ENCODE results near the gene AIG1.

AIG1 gene

GRCh38 chr6:143055891-143056290 lies 4.8 kb upstream of the AIG1 start:
- no peak for DNase-seq (ENCODE audit: extremely low read depth, low read depth)
- TF ChIP-seq CTCF (IDR thresholded peaks at IDR 0.05; ENCODE audit: low read depth, low read length), result no peak

DNA sequence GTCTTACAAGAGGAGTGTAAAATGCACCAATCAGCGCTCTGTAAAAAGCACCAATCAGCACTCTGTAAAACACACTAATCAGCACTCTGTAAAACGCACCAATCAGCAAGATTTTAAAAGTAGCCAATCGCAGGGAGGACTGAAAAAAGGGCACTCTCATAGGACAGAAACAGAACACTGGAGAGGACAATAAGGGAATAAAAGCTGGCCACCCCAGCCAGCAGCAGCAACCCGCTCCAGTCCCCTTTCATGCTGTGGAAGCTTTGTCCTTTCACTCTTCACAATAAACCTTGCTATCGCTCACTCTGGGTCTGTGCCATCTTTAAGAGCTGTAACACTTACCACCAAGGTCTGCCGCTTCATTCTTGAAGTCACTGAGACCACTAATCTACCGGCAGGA lies 1.7 kb upstream of the AIG1 start:
- no peak for DNase-seq (ENCODE audit: extremely low read depth, low read depth)
- TF ChIP-seq CTCF (IDR thresholded peaks at IDR 0.05; ENCODE audit: low read depth, low read length), result no peak

GRCh38 chr6:143059663-143060353 lies 881 bp upstream of the AIG1 start:
- no peak for TF ChIP-seq CTCF (IDR thresholded peaks at IDR 0.05; ENCODE audit: low read depth, low read length)
- peak; percentile 78 for DNase-seq (ENCODE audit: extremely low read depth, low read depth)

GRCh38 chr6:143060354-143060805 lies 309 bp upstream of the AIG1 start:
- peak; percentile 66 for DNase-seq (ENCODE audit: extremely low read depth, low read depth)
- TF ChIP-seq CTCF (IDR thresholded peaks at IDR 0.05; ENCODE audit: low read depth, low read length), result peak; percentile 25

GRCh38 chr6:143061597-143062385 lies 1.1 kb downstream of the AIG1 start:
- no peak for DNase-seq (ENCODE audit: extremely low read depth, low read depth)
- no peak for TF ChIP-seq CTCF (IDR thresholded peaks at IDR 0.05; ENCODE audit: low read depth, low read length)

DNA sequence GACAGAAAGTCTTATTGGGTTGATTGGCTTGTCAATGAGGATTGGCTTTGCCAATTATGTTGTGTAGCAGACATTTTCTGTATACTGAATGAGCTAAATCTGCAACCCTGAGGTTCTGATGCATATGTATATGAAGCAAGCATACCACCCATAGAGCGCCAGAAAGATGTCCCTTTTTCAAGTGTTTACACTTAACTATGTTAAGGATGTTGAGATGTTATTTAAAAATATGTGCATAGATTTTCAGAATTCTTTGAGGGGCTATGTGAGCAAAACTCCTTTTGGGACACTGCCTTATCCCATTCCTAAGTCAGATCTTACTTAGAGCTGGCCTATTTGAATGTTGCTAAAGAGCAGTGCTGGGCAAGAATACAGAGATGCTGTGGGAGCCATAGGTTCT lies 1.9 kb downstream of the AIG1 start:
- TF ChIP-seq CTCF (IDR thresholded peaks at IDR 0.05; ENCODE audit: low read depth, low read length), result no peak
- no peak for DNase-seq (ENCODE audit: extremely low read depth, low read depth)

DNA sequence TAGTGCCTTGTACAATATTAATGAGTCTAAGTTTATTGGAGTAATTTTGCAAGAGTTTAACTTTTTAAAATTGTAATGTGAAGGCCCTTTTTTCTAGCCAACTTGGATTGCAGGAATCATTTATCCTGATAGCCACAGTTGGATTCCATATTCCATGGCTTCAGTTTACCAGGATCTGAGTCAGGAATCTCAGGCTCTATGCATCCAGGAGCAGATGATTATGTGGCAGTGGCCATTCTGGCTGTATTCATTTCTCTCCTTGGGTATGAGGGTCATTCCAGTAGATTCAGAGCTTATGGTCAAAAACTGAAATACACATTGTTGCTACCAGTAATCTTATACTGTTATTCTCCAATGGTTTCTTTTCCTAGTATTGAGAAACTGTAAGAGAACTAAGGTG lies 2.9 kb downstream of the AIG1 start:
- TF ChIP-seq CTCF (IDR thresholded peaks at IDR 0.05; ENCODE audit: low read depth, low read length), result no peak
- DNase-seq (ENCODE audit: extremely low read depth, low read depth), result no peak

Data from AG09319 (cell line).